WTC11 (cell line): Measurements from ENCODE around the gene SLC9B1. TPM values are rescaled to one million over a fixed set of nuclear protein-coding genes. Genes with fewer than 3 reads are reported as not detected.

Experiments
- ATAC-seq: fragments of 200-7000 bp; cut with Tn5 transposase; 2 replicates; pipeline ENCODE4 v1.10.0; 2021; ENCODE audit warnings: mild to moderate bottlenecking, moderate library complexity
- CTCF ChIA-PET: fragments of 300-600 bp; sonication (Branson Sonifier 250); formaldehyde crosslinking; loops from one replicate; lab custom pipeline; 2021; ENCODE audit warnings: antibody characterized with exemption; lab: Charles Lee
- POLR2A ChIA-PET: fragments of 350-600 bp; sonication (Branson Sonifier 250); formaldehyde crosslinking; loops from one replicate; lab custom pipeline; 2021; ENCODE audit warnings: antibody characterized with exemption; lab: Charles Lee
- DNase-seq: peaks from one replicate; pipeline ENCODE4 v3.0.0; 2021; ENCODE audit warnings: low spot score
- H3K27ac Mint-ChIP-seq: 2 replicates; pipeline ENCODE4 v1.8.0; 2021; ENCODE audit warnings: mixed read lengths
- H3K27me3 Mint-ChIP-seq: 2 replicates; pipeline ENCODE4 v1.8.0; 2021; ENCODE audit warnings: low read depth, mild to moderate bottlenecking, moderate library complexity, mixed read lengths
- H3K36me3 Mint-ChIP-seq: 2 replicates; pipeline ENCODE4 v1.8.0; 2021; ENCODE audit warnings: mixed read lengths
- H3K4me1 Mint-ChIP-seq: 2 replicates; pipeline ENCODE4 v1.8.0; 2022; ENCODE audit warnings: mixed read lengths
- H3K4me3 Mint-ChIP-seq: 2 replicates; pipeline ENCODE4 v1.8.0; 2021; ENCODE audit warnings: mild to moderate bottlenecking, moderate library complexity, mixed read lengths
- H3K9me3 Mint-ChIP-seq: 2 replicates; pipeline ENCODE4 v1.8.0; 2021; ENCODE audit warnings: mixed read lengths
- ESRRA ChIP-seq: sonication (generic); formaldehyde crosslinking; IDR thresholded peaks from 2 replicates; pipeline ENCODE4 v1.8.1; 2022; ENCODE audit warnings: mild to moderate bottlenecking, missing genetic modification reagents, borderline replicate concordance
- GABPB1 ChIP-seq: sonication (generic); formaldehyde crosslinking; IDR thresholded peaks from 2 replicates; pipeline ENCODE4 v1.8.1; 2023; ENCODE audit warnings: mild to moderate bottlenecking, missing genetic modification reagents
- GRHL2 ChIP-seq: fragments of 250-450 bp; sonication (Bioruptor Pico); IDR thresholded peaks from 2 replicates; pipeline ENCODE4 v1.8.0; 2022; ENCODE audit warnings: mild to moderate bottlenecking, moderate library complexity; ENCODE audit not compliant: insufficient replicate concordance, severe bottlenecking
- KAT7 ChIP-seq: sonication (generic); formaldehyde crosslinking; IDR thresholded peaks from 2 replicates; pipeline ENCODE4 v1.8.1; 2023; ENCODE audit warnings: missing genetic modification reagents, mild to moderate bottlenecking, borderline replicate concordance
- NR1H2 ChIP-seq: sonication (generic); formaldehyde crosslinking; IDR thresholded peaks from 2 replicates; pipeline ENCODE4 v1.9.0; 2021; ENCODE audit warnings: mild to moderate bottlenecking, moderate library complexity, missing genetic modification reagents
- NR3C1 ChIP-seq: sonication (generic); formaldehyde crosslinking; conservative IDR thresholded peaks from 2 replicates; pipeline ENCODE4 v1.8.1; 2023; ENCODE audit warnings: low read depth, mild to moderate bottlenecking, missing genetic modification reagents
- TP53 ChIP-seq: sonication (generic); formaldehyde crosslinking; IDR thresholded peaks from 2 replicates; pipeline ENCODE4 v1.8.1; 2023; ENCODE audit warnings: mild to moderate bottlenecking, missing genetic modification reagents
- USF2 ChIP-seq: sonication (generic); formaldehyde crosslinking; IDR thresholded peaks from 2 replicates; pipeline ENCODE4 v1.8.1; 2023; ENCODE audit warnings: mild to moderate bottlenecking, missing genetic modification reagents, moderate library complexity
- ZNF219 ChIP-seq: sonication (generic); formaldehyde crosslinking; IDR thresholded peaks from 2 replicates; pipeline ENCODE4 v1.8.0; 2023; ENCODE audit warnings: missing genetic modification reagents, mild to moderate bottlenecking, borderline replicate concordance
- ZNF317 ChIP-seq: sonication (generic); formaldehyde crosslinking; IDR thresholded peaks from 2 replicates; pipeline ENCODE4 v1.8.1; 2023; ENCODE audit warnings: low read depth, mild to moderate bottlenecking, moderate library complexity, missing genetic modification reagents, borderline replicate concordance
- ZNF396 ChIP-seq: fragments of 250-450 bp; sonication (Bioruptor Pico); IDR thresholded peaks from 2 replicates; pipeline ENCODE4 v1.8.0; 2021; ENCODE audit warnings: mild to moderate bottlenecking, moderate library complexity, borderline replicate concordance
- ZNF416 ChIP-seq: fragments of 250-450 bp; sonication (Bioruptor Pico); IDR thresholded peaks from 2 replicates; pipeline ENCODE4 v1.9.0; 2021; ENCODE audit warnings: mild to moderate bottlenecking, inconsistent platforms
- ZNF512 ChIP-seq: sonication (generic); formaldehyde crosslinking; IDR thresholded peaks from 2 replicates; pipeline ENCODE4 v1.8.1; 2022; ENCODE audit warnings: missing genetic modification reagents, borderline replicate concordance
- ZNF532 ChIP-seq: fragments of 250-450 bp; sonication (Bioruptor Pico); IDR thresholded peaks from 2 replicates; pipeline ENCODE4 v1.9.0; 2021; ENCODE audit warnings: mild to moderate bottlenecking, borderline replicate concordance
- total RNA-seq: library from RNA; stranded (reverse); gene quantifications from 3 replicates; pipeline ENCODE4 v1.2.3, GENCODE V29; 2021
- TF ChIP-seq, protein P1 (sequence below): fragments of 250-450 bp; sonication (Bioruptor Pico); IDR thresholded peaks from 2 replicates; pipeline ENCODE4 v2.1.2; 2022; ENCODE audit warnings: mild to moderate bottlenecking, moderate library complexity
- TF ChIP-seq, protein P2 (sequence below): fragments of 250-450 bp; sonication (Bioruptor Pico); IDR thresholded peaks from 2 replicates; pipeline ENCODE4 v1.9.0; 2021; ENCODE audit warnings: moderate library complexity, mild to moderate bottlenecking, inconsistent platforms, borderline replicate concordance
- TF ChIP-seq, protein P3 (sequence below): sonication (generic); formaldehyde crosslinking; IDR thresholded peaks from 2 replicates; pipeline ENCODE4 v1.8.0; 2023; ENCODE audit warnings: missing genetic modification reagents, mild to moderate bottlenecking, borderline replicate concordance
- TF ChIP-seq, protein P4 (sequence below): sonication (generic); formaldehyde crosslinking; IDR thresholded peaks from 2 replicates; pipeline ENCODE4 v1.8.1; 2023; ENCODE audit warnings: mild to moderate bottlenecking, moderate library complexity, missing genetic modification reagents

Gene SLC9B1
- total RNA-seq, 1 experiment from 2014 or later: 0.59 TPM

DNA sequence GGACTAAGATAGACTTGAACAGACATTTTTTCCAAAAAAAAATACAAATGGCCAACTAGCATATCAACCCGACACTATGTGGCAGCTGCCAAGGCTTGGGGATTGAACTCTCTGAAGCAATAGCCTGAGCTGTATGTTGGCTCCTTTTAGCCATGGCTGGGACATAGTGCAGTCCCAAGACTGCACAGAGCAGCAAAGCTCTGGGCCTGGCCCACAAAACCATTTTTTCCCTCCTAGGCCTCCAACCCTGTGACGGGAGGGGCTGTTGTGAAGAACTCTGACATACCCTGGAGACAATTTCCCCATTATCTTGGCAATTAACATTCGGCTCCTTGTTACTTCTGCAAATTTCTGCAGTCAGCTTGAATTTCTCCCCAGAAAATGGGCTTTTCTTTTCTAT is 100.6 kb downstream of the SLC9B1 start:
- Mint-ChIP-seq H3K27ac (no peak overlapping the region), H3K4me3 (no peak overlapping the region), H3K4me1 (peaks cover 5% of the 10 kb centered on the region), H3K27me3 (peaks cover 2% of the 10 kb centered on the region; the same call in 1 of the 2 replicates), H3K36me3 (peaks cover 11% of the 10 kb centered on the region), H3K9me3 (peaks cover 48% of the 10 kb centered on the region)
- ChIA-PET POLR2A (no interaction called here), CTCF (no interaction called here)
- ATAC-seq (no peak), DNase-seq (no peak)
- TF ChIP-seq TP53 (no peak), ESRRA (no peak), ZNF512 (CRISPR knock-in tag) (no peak), ZNF396 (CRISPR knock-in tag) (no peak), GABPB1 (CRISPR knock-in tag) (no peak), KAT7 (CRISPR knock-in tag) (no peak), ZNF416 (CRISPR knock-in tag) (no peak), ZNF317 (CRISPR knock-in tag) (no peak)
- TF ChIP-seq, protein P1, sequence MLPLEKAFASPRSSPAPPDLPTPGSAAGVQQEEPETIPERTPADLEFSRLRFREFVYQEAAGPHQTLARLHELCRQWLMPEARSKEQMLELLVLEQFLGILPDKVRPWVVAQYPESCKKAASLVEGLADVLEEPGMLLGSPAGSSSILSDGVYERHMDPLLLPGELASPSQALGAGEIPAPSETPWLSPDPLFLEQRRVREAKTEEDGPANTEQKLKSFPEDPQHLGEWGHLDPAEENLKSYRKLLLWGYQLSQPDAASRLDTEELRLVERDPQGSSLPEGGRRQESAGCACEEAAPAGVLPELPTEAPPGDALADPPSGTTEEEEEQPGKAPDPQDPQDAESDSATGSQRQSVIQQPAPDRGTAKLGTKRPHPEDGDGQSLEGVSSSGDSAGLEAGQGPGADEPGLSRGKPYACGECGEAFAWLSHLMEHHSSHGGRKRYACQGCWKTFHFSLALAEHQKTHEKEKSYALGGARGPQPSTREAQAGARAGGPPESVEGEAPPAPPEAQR (CRISPR knock-in tag): no peak
- TF ChIP-seq, protein P2, sequence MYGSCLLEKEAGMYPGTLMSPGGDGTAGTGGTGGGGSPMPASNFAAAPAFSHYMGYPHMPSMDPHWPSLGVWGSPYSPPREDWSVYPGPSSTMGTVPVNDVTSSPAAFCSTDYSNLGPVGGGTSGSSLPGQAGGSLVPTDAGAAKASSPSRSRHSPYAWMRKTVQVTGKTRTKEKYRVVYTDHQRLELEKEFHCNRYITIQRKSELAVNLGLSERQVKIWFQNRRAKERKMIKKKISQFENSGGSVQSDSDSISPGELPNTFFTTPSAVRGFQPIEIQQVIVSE: no peak
- TF ChIP-seq, protein P3, sequence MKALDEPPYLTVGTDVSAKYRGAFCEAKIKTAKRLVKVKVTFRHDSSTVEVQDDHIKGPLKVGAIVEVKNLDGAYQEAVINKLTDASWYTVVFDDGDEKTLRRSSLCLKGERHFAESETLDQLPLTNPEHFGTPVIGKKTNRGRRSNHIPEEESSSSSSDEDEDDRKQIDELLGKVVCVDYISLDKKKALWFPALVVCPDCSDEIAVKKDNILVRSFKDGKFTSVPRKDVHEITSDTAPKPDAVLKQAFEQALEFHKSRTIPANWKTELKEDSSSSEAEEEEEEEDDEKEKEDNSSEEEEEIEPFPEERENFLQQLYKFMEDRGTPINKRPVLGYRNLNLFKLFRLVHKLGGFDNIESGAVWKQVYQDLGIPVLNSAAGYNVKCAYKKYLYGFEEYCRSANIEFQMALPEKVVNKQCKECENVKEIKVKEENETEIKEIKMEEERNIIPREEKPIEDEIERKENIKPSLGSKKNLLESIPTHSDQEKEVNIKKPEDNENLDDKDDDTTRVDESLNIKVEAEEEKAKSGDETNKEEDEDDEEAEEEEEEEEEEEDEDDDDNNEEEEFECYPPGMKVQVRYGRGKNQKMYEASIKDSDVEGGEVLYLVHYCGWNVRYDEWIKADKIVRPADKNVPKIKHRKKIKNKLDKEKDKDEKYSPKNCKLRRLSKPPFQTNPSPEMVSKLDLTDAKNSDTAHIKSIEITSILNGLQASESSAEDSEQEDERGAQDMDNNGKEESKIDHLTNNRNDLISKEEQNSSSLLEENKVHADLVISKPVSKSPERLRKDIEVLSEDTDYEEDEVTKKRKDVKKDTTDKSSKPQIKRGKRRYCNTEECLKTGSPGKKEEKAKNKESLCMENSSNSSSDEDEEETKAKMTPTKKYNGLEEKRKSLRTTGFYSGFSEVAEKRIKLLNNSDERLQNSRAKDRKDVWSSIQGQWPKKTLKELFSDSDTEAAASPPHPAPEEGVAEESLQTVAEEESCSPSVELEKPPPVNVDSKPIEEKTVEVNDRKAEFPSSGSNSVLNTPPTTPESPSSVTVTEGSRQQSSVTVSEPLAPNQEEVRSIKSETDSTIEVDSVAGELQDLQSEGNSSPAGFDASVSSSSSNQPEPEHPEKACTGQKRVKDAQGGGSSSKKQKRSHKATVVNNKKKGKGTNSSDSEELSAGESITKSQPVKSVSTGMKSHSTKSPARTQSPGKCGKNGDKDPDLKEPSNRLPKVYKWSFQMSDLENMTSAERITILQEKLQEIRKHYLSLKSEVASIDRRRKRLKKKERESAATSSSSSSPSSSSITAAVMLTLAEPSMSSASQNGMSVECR (CRISPR knock-in tag): no peak

DNA sequence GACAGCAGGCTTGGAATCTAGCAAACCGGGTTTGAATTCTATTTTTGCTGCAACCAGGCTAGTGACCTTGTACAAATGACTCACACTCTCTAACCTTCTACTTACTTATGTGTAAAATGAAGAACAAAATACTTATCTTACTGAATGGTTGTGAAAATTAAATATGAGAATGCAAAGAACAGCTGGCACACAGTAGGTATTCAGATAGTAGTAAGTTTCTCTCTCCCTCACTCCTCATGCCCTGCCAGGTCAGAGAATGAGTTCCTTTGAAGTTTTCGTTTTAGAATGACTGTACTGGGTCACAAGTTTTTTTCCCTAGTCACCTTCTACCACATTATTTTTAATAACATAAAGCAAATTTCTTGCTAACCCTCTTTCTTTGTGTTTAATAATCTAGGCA is 117.7 kb downstream of the SLC9B1 start:
- Mint-ChIP-seq H3K9me3 (no peaks in the 10 kb centered on the region), H3K4me3 (no peak overlapping the region), H3K27me3 (no peaks in the 10 kb centered on the region), H3K27ac (no peak overlapping the region), H3K36me3 (no peaks in the 10 kb centered on the region), H3K4me1 (no peaks in the 10 kb centered on the region)
- ATAC-seq: no peak
- ChIA-PET CTCF (no interaction called here), POLR2A (no interaction called here)
- DNase-seq: no peak
- no peak for TF ChIP-seq NR1H2 (CRISPR knock-in tag)
- TF ChIP-seq ZNF532 (CRISPR knock-in tag): no peak
- no peak for TF ChIP-seq ZNF219
- no peak for TF ChIP-seq NR3C1
- no peak for TF ChIP-seq ZNF396 (CRISPR knock-in tag)
- TF ChIP-seq, protein P4, sequence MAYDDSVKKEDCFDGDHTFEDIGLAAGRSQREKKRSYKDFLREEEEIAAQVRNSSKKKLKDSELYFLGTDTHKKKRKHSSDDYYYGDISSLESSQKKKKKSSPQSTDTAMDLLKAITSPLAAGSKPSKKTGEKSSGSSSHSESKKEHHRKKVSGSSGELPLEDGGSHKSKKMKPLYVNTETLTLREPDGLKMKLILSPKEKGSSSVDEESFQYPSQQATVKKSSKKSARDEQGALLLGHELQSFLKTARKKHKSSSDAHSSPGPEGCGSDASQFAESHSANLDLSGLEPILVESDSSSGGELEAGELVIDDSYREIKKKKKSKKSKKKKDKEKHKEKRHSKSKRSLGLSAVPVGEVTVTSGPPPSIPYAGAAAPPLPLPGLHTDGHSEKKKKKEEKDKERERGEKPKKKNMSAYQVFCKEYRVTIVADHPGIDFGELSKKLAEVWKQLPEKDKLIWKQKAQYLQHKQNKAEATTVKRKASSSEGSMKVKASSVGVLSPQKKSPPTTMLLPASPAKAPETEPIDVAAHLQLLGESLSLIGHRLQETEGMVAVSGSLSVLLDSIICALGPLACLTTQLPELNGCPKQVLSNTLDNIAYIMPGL (CRISPR knock-in tag): no peak
- no peak for TF ChIP-seq USF2 (CRISPR knock-in tag)
- TF ChIP-seq GRHL2 (CRISPR knock-in tag): no peak
